ENCODE measurements around the gene MUCL3. TPM values are rescaled to one million over a fixed set of nuclear protein-coding genes. Genes with fewer than 3 reads are reported as not detected.
"Not testable (repeated sequence)": the region's sequence is repeated elsewhere in the genome, so short reads cannot be mapped to it uniquely, and the experiment has no call there.

The MUCL3 gene
- total RNA-seq, 4 donors from 2014 or later, result not detected

DNA sequence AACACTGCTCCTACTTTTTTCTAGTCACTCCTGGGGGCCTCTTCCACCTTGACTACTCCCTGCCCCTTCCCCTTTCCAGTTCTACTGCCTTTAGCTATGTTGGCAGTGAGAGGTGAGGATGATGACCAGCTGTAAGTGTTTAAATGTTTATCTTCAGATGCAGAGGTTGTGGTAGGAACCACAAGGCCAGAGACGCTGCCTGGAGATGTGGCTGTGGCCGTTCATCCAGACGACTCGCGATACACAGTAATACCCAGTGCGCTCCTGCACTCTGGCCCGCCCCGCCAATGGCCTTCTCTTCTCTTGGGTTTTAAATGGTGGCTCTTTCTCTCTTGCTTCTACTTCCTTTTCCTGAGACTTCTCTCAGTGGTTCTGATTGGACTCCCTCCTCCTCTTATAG is 22.1 kb upstream of the MUCL3 start:
- TF ChIP-seq POLR2A (IDR thresholded peaks at IDR 0.05), result no peak
- TF ChIP-seq, protein P1, sequence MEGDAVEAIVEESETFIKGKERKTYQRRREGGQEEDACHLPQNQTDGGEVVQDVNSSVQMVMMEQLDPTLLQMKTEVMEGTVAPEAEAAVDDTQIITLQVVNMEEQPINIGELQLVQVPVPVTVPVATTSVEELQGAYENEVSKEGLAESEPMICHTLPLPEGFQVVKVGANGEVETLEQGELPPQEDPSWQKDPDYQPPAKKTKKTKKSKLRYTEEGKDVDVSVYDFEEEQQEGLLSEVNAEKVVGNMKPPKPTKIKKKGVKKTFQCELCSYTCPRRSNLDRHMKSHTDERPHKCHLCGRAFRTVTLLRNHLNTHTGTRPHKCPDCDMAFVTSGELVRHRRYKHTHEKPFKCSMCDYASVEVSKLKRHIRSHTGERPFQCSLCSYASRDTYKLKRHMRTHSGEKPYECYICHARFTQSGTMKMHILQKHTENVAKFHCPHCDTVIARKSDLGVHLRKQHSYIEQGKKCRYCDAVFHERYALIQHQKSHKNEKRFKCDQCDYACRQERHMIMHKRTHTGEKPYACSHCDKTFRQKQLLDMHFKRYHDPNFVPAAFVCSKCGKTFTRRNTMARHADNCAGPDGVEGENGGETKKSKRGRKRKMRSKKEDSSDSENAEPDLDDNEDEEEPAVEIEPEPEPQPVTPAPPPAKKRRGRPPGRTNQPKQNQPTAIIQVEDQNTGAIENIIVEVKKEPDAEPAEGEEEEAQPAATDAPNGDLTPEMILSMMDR (IDR thresholded peaks at IDR 0.05), result no peak
- no peak for DNase-seq (ENCODE audit: low spot score in 2 of 2)
- intact Hi-C loops (cut with DNase I; ENCODE audit: low total_unique reads), result no loop called here
- 92 to 96% methylated on average over 8 of the region's 8 CpGs for WGBS, 2 donors
- no peak overlapping the region for H3K4me3 ChIP-seq (ENCODE audit: low read depth, poor library complexity, severe bottlenecking)

DNA sequence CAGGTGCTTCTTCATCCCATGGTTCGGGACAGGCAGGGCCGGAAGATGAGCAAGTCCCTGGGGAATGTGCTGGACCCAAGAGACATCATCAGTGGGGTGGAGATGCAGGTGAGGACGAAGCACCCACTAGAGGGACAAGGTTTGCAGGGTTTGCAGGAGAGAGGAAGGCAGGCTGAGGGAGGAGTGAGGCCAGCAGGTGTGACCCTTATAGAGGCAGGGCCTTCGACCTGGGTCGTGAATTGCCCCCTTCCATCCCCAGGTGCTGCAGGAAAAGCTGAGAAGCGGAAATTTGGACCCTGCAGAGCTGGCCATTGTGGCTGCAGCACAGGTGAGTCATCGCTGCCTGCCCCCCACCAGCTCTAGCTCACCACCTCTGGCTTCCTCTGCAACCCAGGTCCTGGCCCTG is 18.3 kb upstream of the MUCL3 start:
- no peak overlapping the region for H3K4me3 ChIP-seq (ENCODE audit: low read depth, poor library complexity, severe bottlenecking)
- intact Hi-C loops (cut with DNase I; ENCODE audit: low total_unique reads), result loop anchor here (10.0 kb wide), 1 partner anchor 162 kb away; no protein-coding TSS in a partner anchor
- no peak for DNase-seq (ENCODE audit: low spot score in 2 of 2)
- TF ChIP-seq POLR2A (IDR thresholded peaks at IDR 0.05), result no peak
- TF ChIP-seq, protein P1 (IDR thresholded peaks at IDR 0.05), result no peak
- 89 to 90% methylated on average over 7 of the region's 7 CpGs for WGBS, 2 donors

DNA sequence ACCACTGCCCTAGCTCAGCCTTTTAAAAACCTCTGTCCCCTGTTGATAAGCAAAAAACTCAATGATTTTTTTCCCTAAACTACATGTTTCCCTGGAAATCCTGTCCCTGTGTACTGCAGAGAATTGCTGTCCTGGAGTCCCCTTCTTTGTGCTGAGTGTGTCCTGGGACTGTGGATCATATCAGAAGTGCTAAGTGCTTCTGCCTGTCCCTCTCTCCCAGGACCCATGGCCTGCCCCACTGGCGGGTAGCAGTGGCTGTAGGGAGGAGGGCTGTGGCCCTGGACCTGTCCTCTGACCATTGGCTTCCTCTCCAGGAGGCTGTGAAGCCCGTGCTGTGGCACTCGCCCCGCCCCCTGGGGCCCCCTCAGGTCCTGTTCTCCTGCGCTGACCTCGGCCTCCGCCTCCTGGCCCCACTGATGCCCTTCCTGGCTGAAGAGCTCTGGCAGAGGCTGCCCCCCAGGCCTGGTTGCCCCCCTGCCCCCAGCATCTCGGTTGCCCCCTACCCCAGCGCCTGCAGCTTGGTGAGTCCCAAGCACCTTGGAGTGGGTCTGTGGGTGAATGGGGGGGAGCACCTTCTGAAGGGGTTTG is 16.6 kb upstream of the MUCL3 start:
- DNase-seq (ENCODE audit: low spot score in 2 of 2); H3K4me3 ChIP-seq (ENCODE audit: low read depth, poor library complexity, severe bottlenecking): not testable (repeated sequence)
- intact Hi-C loops (cut with DNase I; ENCODE audit: low total_unique reads), result loop anchor here (10.0 kb wide), 1 partner anchor 161 kb away; no protein-coding TSS in a partner anchor
- WGBS, 2 donors, result 87 to 93% methylated on average over 6 to 9 of the region's 9 CpGs

DNA sequence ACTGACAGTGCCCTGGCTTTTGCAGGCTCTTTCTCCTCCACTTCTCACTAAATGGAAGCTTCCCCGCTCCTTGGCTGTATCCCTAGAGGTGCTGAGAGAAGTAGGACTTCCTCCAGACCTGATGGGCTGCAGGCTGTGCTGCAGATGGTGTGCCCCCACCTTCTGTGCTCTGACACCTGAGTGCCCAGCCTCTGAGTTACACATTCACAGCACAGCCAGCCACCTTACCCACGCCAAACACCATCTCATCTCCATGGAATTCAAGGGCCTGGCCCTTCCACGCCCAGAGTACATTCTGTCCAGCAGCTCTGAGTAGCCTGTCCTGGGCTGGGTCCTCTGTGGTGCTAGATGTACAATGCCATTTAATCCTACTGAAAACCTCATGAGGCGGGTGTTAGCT is 14.1 kb upstream of the MUCL3 start:
- WGBS, 2 donors, result 87 to 92% methylated on average over 4 of the region's 4 CpGs
- intact Hi-C loops (cut with DNase I; ENCODE audit: low total_unique reads), result loop anchor here (10.0 kb wide), 1 partner anchor 158 kb away; no protein-coding TSS in a partner anchor
- DNase-seq (ENCODE audit: low spot score in 2 of 2), result no peak

DNA sequence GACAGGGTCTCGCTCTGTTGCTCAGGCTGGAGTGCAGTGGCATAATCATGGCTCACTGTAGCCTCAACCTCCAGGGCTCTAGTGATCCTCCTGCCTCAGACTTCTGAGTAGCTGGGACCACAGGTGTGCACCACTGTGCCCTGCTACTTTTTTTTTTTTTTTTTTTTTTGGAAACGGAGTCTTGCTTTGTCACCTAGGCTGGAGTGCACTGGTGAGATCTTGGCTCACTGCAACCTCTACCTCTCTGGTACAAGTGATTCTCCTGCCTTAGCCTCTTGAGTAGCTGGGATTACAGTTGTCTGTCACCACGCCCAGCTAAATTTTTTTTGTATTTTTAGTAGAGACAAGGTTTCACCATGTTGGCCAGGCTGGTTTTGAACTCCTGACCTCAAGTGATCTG is 13.7 kb upstream of the MUCL3 start:
- not testable (repeated sequence) for H3K4me3 ChIP-seq (ENCODE audit: low read depth, poor library complexity, severe bottlenecking); DNase-seq (ENCODE audit: low spot score in 2 of 2)
- intact Hi-C loops (cut with DNase I; ENCODE audit: low total_unique reads), result loop anchor here (10.0 kb wide), 1 partner anchor 158 kb away; no protein-coding TSS in a partner anchor
- 91 to 95% methylated on average over 3 of the region's 3 CpGs for WGBS, 2 donors

More for the DNA sequence above, 14.1 kb upstream of the MUCL3 start:
- H3K4me3 ChIP-seq (ENCODE audit: low read depth, poor library complexity, severe bottlenecking), result no peak overlapping the region
- no peak for TF ChIP-seq POLR2A (IDR thresholded peaks at IDR 0.05)
- TF ChIP-seq, protein P1 (IDR thresholded peaks at IDR 0.05), result no peak

DNA sequence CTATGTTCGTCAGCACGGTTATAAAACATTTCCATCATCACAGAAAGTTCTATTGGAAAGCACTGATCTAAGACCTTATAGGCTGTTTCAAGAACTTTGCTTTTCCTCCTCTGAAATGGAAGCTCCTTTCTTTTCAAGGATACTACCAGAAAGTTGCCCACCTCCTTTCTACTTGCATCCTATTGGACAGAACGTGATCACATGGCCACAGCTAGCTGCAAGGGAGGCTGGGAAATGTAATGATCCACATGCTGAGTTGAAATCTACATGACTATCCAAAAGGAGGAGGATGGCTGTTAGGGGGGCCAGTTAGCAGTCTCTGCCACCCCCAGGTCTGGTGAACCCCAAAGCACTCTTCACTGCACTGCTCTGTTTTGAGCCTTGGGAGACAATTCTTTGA is 12.1 kb upstream of the MUCL3 start:
- no peak for DNase-seq (ENCODE audit: low spot score in 2 of 2)
- no peak for TF ChIP-seq POLR2A (IDR thresholded peaks at IDR 0.05)
- TF ChIP-seq, protein P1 (IDR thresholded peaks at IDR 0.05), result no peak
- H3K4me3 ChIP-seq (ENCODE audit: low read depth, poor library complexity, severe bottlenecking), result no peak overlapping the region
- intact Hi-C loops (cut with DNase I; ENCODE audit: low total_unique reads), result loop anchor here (10.0 kb wide), 1 partner anchor 156 kb away; no protein-coding TSS in a partner anchor
- WGBS, 2 donors, result 96 to 97% methylated on average over 3 of the region's 3 CpGs

DNA sequence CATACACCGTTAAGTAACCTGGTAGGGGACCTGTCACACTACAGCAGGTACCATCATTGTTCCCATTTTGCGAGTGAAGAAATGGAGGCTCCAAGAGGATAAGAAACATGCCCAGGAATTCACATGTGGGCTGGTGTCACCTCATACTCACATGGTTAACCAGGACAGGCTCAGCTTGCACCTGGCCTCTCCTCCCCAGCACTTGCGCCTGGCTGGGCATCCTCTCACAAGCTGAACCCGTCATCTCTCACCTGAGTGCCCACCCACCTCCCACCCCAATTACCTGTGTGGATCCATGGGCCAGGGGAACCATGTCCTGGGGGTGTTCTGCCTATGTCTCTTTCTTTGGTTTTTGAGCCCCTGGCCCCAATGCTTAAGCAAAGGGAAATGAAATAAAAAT is 10.3 kb upstream of the MUCL3 start:
- 92 to 95% methylated on average over 4 of the region's 4 CpGs for WGBS, 2 donors
- no peak for DNase-seq (ENCODE audit: low spot score in 2 of 2)
- no peak for TF ChIP-seq POLR2A (IDR thresholded peaks at IDR 0.05)
- TF ChIP-seq, protein P1 (IDR thresholded peaks at IDR 0.05), result no peak
- H3K4me3 ChIP-seq (ENCODE audit: low read depth, poor library complexity, severe bottlenecking), result no peak overlapping the region
- intact Hi-C loops (cut with DNase I; ENCODE audit: low total_unique reads), result no loop called here

All from lower leg skin (tissue), 4 donors.